ENCODE measurements around the gene DOCK1.
A peak's percentile ranks its signal among the peaks of the same experiment; 100 is the strongest.
"Not testable (repeated sequence)": the region's sequence is repeated elsewhere in the genome, so short reads cannot be mapped to it uniquely, and the experiment has no call there.

Gene DOCK1

DNA sequence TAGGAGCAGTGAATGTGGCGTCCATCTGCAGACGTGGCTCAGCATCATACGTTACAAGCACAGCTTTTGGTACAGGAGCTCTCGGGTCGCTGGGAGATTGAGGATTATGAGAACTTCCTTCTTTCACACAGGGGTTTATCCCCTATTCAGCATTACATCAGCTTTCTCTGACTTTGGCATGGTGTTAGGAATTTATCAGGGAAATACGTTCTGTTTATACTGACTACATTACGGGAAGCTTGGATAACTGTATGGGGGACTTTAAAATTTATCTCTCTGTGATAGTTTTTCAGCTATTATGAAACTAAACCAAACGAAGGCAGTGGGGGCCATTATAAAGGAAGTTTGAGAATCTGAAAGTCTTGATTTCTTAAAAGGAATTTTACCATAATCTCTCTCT, 401.3 kb downstream of the DOCK1 start:
- H3K36me3 ChIP-seq (ENCODE audit: control insufficient read depth in 1 of 2, insufficient read depth in 2 of 2, low read depth in 1 of 2, low read length in 2 of 2) = no peaks in the 10 kb centered on the region
- no peak overlapping the region for H3K9ac ChIP-seq (ENCODE audit: low read length)
- peaks cover 24% of the 10 kb centered on the region for H3K79me1 ChIP-seq (replicated peaks; ENCODE audit: low read length, poor library complexity, severe bottlenecking)
- no peak overlapping the region for H2BK120ac ChIP-seq (ENCODE audit: low read depth, low read length)
- H2BK12ac ChIP-seq (ENCODE audit: low read length in 2 of 2) = no peak overlapping the region
- no peak overlapping the region for H4K91ac ChIP-seq (ENCODE audit: low read length)
- H2BK5ac ChIP-seq (ENCODE audit: low read depth, low read length, poor library complexity, severe bottlenecking) = no peak overlapping the region
- 95% methylated on average over 5 of the region's 8 CpGs for WGBS
- H2BK15ac ChIP-seq (ENCODE audit: low read depth, poor library complexity, severe bottlenecking) = no peak overlapping the region
- no peak overlapping the region for H3K4me2 ChIP-seq (ENCODE audit: low read length, poor library complexity, severe bottlenecking)
- peaks cover 3% of the 10 kb centered on the region for H3K4me1 ChIP-seq (ENCODE audit: control insufficient read depth, insufficient read depth, low read depth, low read length)
- H4K8ac ChIP-seq (ENCODE audit: low read length) = no peak overlapping the region
- no peak overlapping the region for H3K27ac ChIP-seq (ENCODE audit: low read length, poor library complexity, severe bottlenecking)
- no peak overlapping the region for H3K14ac ChIP-seq (ENCODE audit: low read length in 2 of 2)
- no peak overlapping the region for H3K23ac ChIP-seq (ENCODE audit: low read length in 2 of 2)
- H3K9me3 ChIP-seq (ENCODE audit: control insufficient read depth, low read length) = no peaks in the 10 kb centered on the region
- no peaks in the 10 kb centered on the region for H3K27me3 ChIP-seq (ENCODE audit: control insufficient read depth in 1 of 2, insufficient read depth in 1 of 2, low read length in 2 of 2)
- no peak overlapping the region for H3K4ac ChIP-seq (ENCODE audit: low read depth in 1 of 2, low read length in 2 of 2)
- H3K4me3 ChIP-seq (ENCODE audit: insufficient read depth in 1 of 2, low read depth in 1 of 2, low read length in 2 of 2) = no peak overlapping the region
- H2AFZ ChIP-seq (ENCODE audit: low read depth, low read length) = no peak overlapping the region
- H3K18ac ChIP-seq (ENCODE audit: low read depth in 1 of 2, low read length in 2 of 2) = no peak overlapping the region
- H2AK5ac ChIP-seq (ENCODE audit: low read length, severe bottlenecking) = no peak overlapping the region
- DNase-seq = no peak

DNA sequence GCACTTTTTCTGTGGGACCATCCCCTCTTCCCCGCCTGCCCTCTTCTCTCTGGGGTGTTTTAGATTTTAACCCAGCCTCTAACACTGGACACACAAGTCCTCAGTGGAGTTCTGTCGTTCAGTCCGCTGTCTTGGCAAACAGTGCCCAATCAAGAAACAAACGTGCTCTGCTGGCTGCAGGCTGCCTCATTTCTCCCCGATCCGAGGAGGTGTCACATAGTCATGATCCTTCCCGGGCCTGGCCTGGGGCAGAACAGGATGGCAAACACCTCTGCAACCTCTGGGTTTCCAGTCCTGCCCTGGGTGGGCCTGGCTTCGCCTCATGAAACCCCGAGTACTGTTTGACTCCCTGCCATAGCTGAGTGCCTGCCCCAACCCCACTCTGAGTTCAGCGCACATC, 402.1 kb downstream of the DOCK1 start:
- Histone ChIP-seq H3K36me3 (ENCODE audit: control insufficient read depth in 1 of 2, insufficient read depth in 2 of 2, low read depth in 1 of 2, low read length in 2 of 2) (no peaks in the 10 kb centered on the region), H2AFZ (ENCODE audit: low read depth, low read length) (no peak overlapping the region), H3K9ac (ENCODE audit: low read length) (no peak overlapping the region), H2BK15ac (ENCODE audit: low read depth, poor library complexity, severe bottlenecking) (no peak overlapping the region), H3K27me3 (ENCODE audit: control insufficient read depth in 1 of 2, insufficient read depth in 1 of 2, low read length in 2 of 2) (no peaks in the 10 kb centered on the region), H3K4me1 (ENCODE audit: control insufficient read depth, insufficient read depth, low read depth, low read length) (no peaks in the 10 kb centered on the region), H2BK5ac (ENCODE audit: low read depth, low read length, poor library complexity, severe bottlenecking) (no peak overlapping the region), H2BK120ac (ENCODE audit: low read depth, low read length) (no peak overlapping the region), H3K18ac (ENCODE audit: low read depth in 1 of 2, low read length in 2 of 2) (no peak overlapping the region), H3K23ac (ENCODE audit: low read length in 2 of 2) (no peak overlapping the region), H4K91ac (ENCODE audit: low read length) (no peak overlapping the region), H3K4me3 (ENCODE audit: insufficient read depth in 1 of 2, low read depth in 1 of 2, low read length in 2 of 2) (no peak overlapping the region), H2BK12ac (ENCODE audit: low read length in 2 of 2) (no peak overlapping the region), H3K4ac (ENCODE audit: low read depth in 1 of 2, low read length in 2 of 2) (no peak overlapping the region), H2AK5ac (ENCODE audit: low read length, severe bottlenecking) (no peak overlapping the region), H3K27ac (ENCODE audit: low read length, poor library complexity, severe bottlenecking) (no peak overlapping the region), H4K8ac (ENCODE audit: low read length) (no peak overlapping the region), H3K14ac (ENCODE audit: low read length in 2 of 2) (no peak overlapping the region), H3K4me2 (ENCODE audit: low read length, poor library complexity, severe bottlenecking) (no peak overlapping the region), H3K79me1 (replicated peaks; ENCODE audit: low read length, poor library complexity, severe bottlenecking) (peaks cover 23% of the 10 kb centered on the region), H3K9me3 (ENCODE audit: control insufficient read depth, low read length) (no peaks in the 10 kb centered on the region)
- no peak for DNase-seq
- 96% methylated on average over 10 of the region's 10 CpGs for whole genome bisulfite sequencing

DNA sequence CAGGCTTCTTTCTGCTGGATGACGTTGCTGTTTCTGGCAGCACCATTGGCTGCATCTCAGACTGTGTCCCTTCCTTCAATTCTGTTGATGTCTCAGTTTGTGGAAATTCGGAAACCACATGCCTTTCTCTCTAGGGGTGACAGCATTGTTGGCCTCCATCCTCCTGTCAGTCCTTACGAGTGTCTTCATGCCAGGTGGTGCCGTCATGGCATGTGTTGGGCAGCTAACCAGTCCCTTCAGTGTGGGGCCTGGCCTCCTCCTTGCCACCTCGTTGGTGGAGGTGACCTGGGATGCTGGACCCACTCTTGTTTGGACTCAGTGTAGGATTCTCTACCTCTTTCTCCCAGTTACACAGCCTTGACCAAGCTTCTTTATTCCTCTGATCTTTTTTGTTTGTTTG, 402.8 kb downstream of the DOCK1 start:
- peaks cover 26% of the 10 kb centered on the region for H3K79me1 ChIP-seq (replicated peaks; ENCODE audit: low read length, poor library complexity, severe bottlenecking)
- no peak overlapping the region for H3K27ac ChIP-seq (ENCODE audit: low read length, poor library complexity, severe bottlenecking)
- no peak overlapping the region for H2BK15ac ChIP-seq (ENCODE audit: low read depth, poor library complexity, severe bottlenecking)
- H3K4ac ChIP-seq (ENCODE audit: low read depth in 1 of 2, low read length in 2 of 2) = no peak overlapping the region
- WGBS = 89% methylated on average over 5 of the region's 5 CpGs
- H2BK120ac ChIP-seq (ENCODE audit: low read depth, low read length) = no peak overlapping the region
- H2BK12ac ChIP-seq (ENCODE audit: low read length in 2 of 2) = no peak overlapping the region
- H3K14ac ChIP-seq (ENCODE audit: low read length in 2 of 2) = no peak overlapping the region
- no peak overlapping the region for H2AK5ac ChIP-seq (ENCODE audit: low read length, severe bottlenecking)
- no peak overlapping the region for H4K8ac ChIP-seq (ENCODE audit: low read length)
- H3K4me1 ChIP-seq (ENCODE audit: control insufficient read depth, insufficient read depth, low read depth, low read length) = no peaks in the 10 kb centered on the region
- no peak overlapping the region for H2AFZ ChIP-seq (ENCODE audit: low read depth, low read length)
- H3K36me3 ChIP-seq (ENCODE audit: control insufficient read depth in 1 of 2, insufficient read depth in 2 of 2, low read depth in 1 of 2, low read length in 2 of 2) = no peaks in the 10 kb centered on the region
- H3K18ac ChIP-seq (ENCODE audit: low read depth in 1 of 2, low read length in 2 of 2) = peak overlapping the region in 1 of 2 experiments; percentile 37
- H2BK5ac ChIP-seq (ENCODE audit: low read depth, low read length, poor library complexity, severe bottlenecking) = no peak overlapping the region
- H3K9me3 ChIP-seq (ENCODE audit: control insufficient read depth, low read length) = no peaks in the 10 kb centered on the region
- H3K4me3 ChIP-seq (ENCODE audit: insufficient read depth in 1 of 2, low read depth in 1 of 2, low read length in 2 of 2) = no peak overlapping the region
- H3K23ac ChIP-seq (ENCODE audit: low read length in 2 of 2) = no peak overlapping the region
- no peak overlapping the region for H3K4me2 ChIP-seq (ENCODE audit: low read length, poor library complexity, severe bottlenecking)
- no peaks in the 10 kb centered on the region for H3K27me3 ChIP-seq (ENCODE audit: control insufficient read depth in 1 of 2, insufficient read depth in 1 of 2, low read length in 2 of 2)
- H3K9ac ChIP-seq (ENCODE audit: low read length) = no peak overlapping the region
- DNase-seq = no peak
- H4K91ac ChIP-seq (ENCODE audit: low read length) = no peak overlapping the region

DNA sequence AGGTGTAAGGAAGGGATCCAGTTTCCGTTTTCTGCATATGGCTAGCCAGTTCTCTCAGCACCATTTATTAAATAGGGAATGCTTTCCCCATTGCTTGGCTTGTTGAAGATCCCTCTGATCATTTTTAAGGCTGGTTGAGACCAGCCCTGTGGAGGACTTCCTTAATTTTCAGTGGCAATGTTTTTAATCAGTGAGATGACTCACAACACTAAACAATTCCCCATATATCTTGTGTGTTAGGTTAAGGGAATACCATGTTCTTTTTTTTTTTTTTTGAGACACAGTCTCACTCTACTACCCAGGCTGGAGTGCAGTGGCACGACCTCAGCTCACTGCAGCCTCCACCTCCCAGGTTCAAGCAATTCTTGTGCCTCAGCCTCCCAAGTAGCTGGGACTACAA, 404.4 kb downstream of the DOCK1 start:
- H2AFZ ChIP-seq (ENCODE audit: low read depth, low read length); H3K4ac ChIP-seq (ENCODE audit: low read depth in 1 of 2, low read length in 2 of 2); H3K4me1 ChIP-seq (ENCODE audit: control insufficient read depth, insufficient read depth, low read depth, low read length); H2BK5ac ChIP-seq (ENCODE audit: low read depth, low read length, poor library complexity, severe bottlenecking); H3K36me3 ChIP-seq (ENCODE audit: control insufficient read depth in 1 of 2, insufficient read depth in 2 of 2, low read depth in 1 of 2, low read length in 2 of 2); H2AK5ac ChIP-seq (ENCODE audit: low read length, severe bottlenecking); H3K18ac ChIP-seq (ENCODE audit: low read depth in 1 of 2, low read length in 2 of 2); H3K4me2 ChIP-seq (ENCODE audit: low read length, poor library complexity, severe bottlenecking); H2BK15ac ChIP-seq (ENCODE audit: low read depth, poor library complexity, severe bottlenecking); H2BK120ac ChIP-seq (ENCODE audit: low read depth, low read length); H3K9me3 ChIP-seq (ENCODE audit: control insufficient read depth, low read length); H3K27me3 ChIP-seq (ENCODE audit: control insufficient read depth in 1 of 2, insufficient read depth in 1 of 2, low read length in 2 of 2); H4K91ac ChIP-seq (ENCODE audit: low read length); H4K8ac ChIP-seq (ENCODE audit: low read length); H3K9ac ChIP-seq (ENCODE audit: low read length); H3K14ac ChIP-seq (ENCODE audit: low read length in 2 of 2); H3K23ac ChIP-seq (ENCODE audit: low read length in 2 of 2); H2BK12ac ChIP-seq (ENCODE audit: low read length in 2 of 2); H3K27ac ChIP-seq (ENCODE audit: low read length, poor library complexity, severe bottlenecking); H3K4me3 ChIP-seq (ENCODE audit: insufficient read depth in 1 of 2, low read depth in 1 of 2, low read length in 2 of 2): not testable (repeated sequence)
- WGBS = 89% methylated on average over 2 of the region's 2 CpGs
- DNase-seq = peak; percentile 4
- peaks cover 27% of the 10 kb centered on the region for H3K79me1 ChIP-seq (replicated peaks; ENCODE audit: low read length, poor library complexity, severe bottlenecking)
